ENCODE data around the gene ALDH1A2.

GRCh38 chr15:58049520-58050227 is 15.8 kb downstream of the ALDH1A2 start:
- TF ChIP-seq EP300 (IDR thresholded peaks at IDR 0.05), result no peak
- no peak for TF ChIP-seq CTCF (IDR thresholded peaks at IDR 0.05)

Measured in gastroesophageal sphincter (tissue), 3 donors.